Lung (tissue), 12 donors: ENCODE measurements around the gene KLK13. TPM values are rescaled to one million over a fixed set of nuclear protein-coding genes. Genes with fewer than 3 reads are reported as not detected.

Source experiments
- ATAC-seq: fragments of 200-7000 bp; cut with Tn5 transposase; one replicate; pipeline ENCODE4 v1.9.1; 2020; ENCODE audit warnings: moderate number of reproducible peaks; ENCODE audit not compliant: insufficient read depth, low FRiP score
- DNase-seq, 3 donors: peaks; one replicate each; pipeline ENCODE4 v3.0.0-alpha.2; 2013 to 2017
- H3K27ac ChIP-seq, 2 donors: one replicate each; pipeline ENCODE4 v1.5.1; 2013; ENCODE audit warnings: mild to moderate bottlenecking in 2 of 2, moderate library complexity in 2 of 2, control low read depth in 1 of 2, inconsistent platforms in 1 of 2, low read depth in 1 of 2, low read length in 1 of 2
- H3K27me3 ChIP-seq, 3 donors: one replicate each; pipeline ENCODE4 v1.5.1; 2013; ENCODE audit warnings: low read length in 2 of 3; ENCODE audit not compliant: control insufficient read depth in 3 of 3, insufficient read depth in 3 of 3
- H3K36me3 ChIP-seq, 4 donors: one replicate each; pipeline ENCODE4 v1.5.1; 2013; ENCODE audit warnings: low read length in 4 of 4, mild to moderate bottlenecking in 1 of 4, moderate library complexity in 1 of 4; ENCODE audit not compliant: control insufficient read depth in 4 of 4, insufficient read depth in 4 of 4
- H3K4me1 ChIP-seq, 5 donors: one replicate each; pipeline ENCODE4 v1.5.1; 2013; ENCODE audit warnings: low read length in 5 of 5, mild to moderate bottlenecking in 2 of 5, moderate library complexity in 1 of 5; ENCODE audit not compliant: control insufficient read depth in 5 of 5, insufficient read depth in 5 of 5
- H3K4me3 ChIP-seq: one replicate; pipeline ENCODE4 v1.5.1; 2013; ENCODE audit warnings: mild to moderate bottlenecking, control low read depth, moderate library complexity
- H3K9ac ChIP-seq, 2 donors: one replicate each; pipeline ENCODE4 v1.5.1; 2013; ENCODE audit warnings: low read length in 2 of 2, control low read depth in 1 of 2; ENCODE audit not compliant: insufficient read depth in 1 of 2
- H3K9me3 ChIP-seq, 4 donors: one replicate each; pipeline ENCODE4 v1.5.1; 2013; ENCODE audit warnings: low read length in 3 of 4, mild to moderate bottlenecking in 1 of 4, moderate library complexity in 1 of 4; ENCODE audit not compliant: control insufficient read depth in 4 of 4, insufficient read depth in 3 of 4
- WGBS, 2 donors: extraction: QIAGEN DNeasy Blood & Tissue Kit; methylation state at CpG; one replicate each; pipeline ENCODE4 v1.1.7; 2013; 5-methylcytosine and 5-hydroxymethylcytosine counted together
- polyA plus RNA-seq, 2 donors: library from polyadenylated mRNA; stranded (reverse); fragments of 200-250 nt; gene quantifications; one replicate each; pipeline ENCODE4 v1.2.1, GENCODE V29; 2013
- total RNA-seq, 2 donors: library from RNA; depleted of rRNA in 1 of 2; stranded (reverse); fragments of >200 nt in 1 of 2; gene quantifications; one replicate each; pipeline ENCODE4 v1.2.1, GENCODE V29; 2014 to 2021
- TF ChIP-seq, protein P1 (sequence below): IDR thresholded peaks from 2 replicates; pipeline ENCODE4 v1.5.1; 2012; ENCODE audit warnings: mild to moderate bottlenecking; ENCODE audit errors: control extremely low read depth, extremely low read depth
- donor health status: control.
- donor health status: control.
- donor health status: Bipolar disorder and iron deficiency.
- donor health status: healthy.
- donor health status: DM: yes; HTN: yes; CAD: no.

KLK13 gene
- total and polyA plus RNA-seq, 4 donors = 0.65 to 9.3 (median 3.1) TPM

DNA sequence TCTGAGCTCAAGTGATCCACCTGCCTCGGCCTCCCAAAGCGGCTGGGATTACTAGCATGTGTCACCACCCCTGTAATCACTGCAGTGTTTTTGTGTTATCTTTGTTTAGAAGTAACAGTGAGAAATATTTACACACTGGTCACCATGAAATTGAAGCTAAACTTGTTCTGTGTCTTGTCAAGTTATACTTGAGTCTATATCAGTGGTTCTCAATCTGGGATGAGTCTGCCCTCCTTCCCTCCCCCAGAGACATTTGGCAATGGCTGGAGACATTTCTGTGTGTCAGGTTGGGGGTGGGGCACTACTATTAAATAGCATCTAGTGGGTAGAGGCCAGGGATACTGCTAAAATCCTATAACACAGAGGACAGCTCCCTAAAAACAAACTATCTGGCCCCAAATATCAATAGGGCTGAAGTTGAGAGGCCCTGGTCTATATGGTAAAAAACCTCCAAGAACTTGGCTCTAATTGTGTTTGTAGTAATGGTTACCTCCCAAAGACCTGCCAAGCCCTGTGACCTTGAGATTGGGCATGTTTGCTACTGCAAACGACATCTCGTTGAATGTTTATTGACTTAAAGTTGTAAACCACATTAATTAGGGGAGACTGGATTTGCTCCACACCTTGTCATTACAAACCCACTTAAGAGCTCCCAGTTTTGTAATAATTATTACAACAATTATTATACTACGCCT is 36.4 kb upstream of the KLK13 start:
- TF ChIP-seq, protein P1, sequence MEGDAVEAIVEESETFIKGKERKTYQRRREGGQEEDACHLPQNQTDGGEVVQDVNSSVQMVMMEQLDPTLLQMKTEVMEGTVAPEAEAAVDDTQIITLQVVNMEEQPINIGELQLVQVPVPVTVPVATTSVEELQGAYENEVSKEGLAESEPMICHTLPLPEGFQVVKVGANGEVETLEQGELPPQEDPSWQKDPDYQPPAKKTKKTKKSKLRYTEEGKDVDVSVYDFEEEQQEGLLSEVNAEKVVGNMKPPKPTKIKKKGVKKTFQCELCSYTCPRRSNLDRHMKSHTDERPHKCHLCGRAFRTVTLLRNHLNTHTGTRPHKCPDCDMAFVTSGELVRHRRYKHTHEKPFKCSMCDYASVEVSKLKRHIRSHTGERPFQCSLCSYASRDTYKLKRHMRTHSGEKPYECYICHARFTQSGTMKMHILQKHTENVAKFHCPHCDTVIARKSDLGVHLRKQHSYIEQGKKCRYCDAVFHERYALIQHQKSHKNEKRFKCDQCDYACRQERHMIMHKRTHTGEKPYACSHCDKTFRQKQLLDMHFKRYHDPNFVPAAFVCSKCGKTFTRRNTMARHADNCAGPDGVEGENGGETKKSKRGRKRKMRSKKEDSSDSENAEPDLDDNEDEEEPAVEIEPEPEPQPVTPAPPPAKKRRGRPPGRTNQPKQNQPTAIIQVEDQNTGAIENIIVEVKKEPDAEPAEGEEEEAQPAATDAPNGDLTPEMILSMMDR = no peak
- no peak overlapping the region for H3K9ac ChIP-seq
- no peak for DNase-seq
- H3K9me3 ChIP-seq = no peaks in the 10 kb centered on the region
- 73 to 84% methylated on average over 5 of the region's 5 CpGs for WGBS, 2 donors
- no peaks in the 10 kb centered on the region for H3K27me3 ChIP-seq
- peak overlapping the region in 1 of 2 donors; percentile 4 for H3K27ac ChIP-seq
- H3K4me3 ChIP-seq = no peak overlapping the region
- H3K4me1 ChIP-seq = peaks cover 0 to 4% (median 0%) of the 10 kb centered on the region in 5 donors
- peaks cover 0 to 36% (median 6%) of the 10 kb centered on the region in 4 donors for H3K36me3 ChIP-seq
- ATAC-seq = no peak

DNA sequence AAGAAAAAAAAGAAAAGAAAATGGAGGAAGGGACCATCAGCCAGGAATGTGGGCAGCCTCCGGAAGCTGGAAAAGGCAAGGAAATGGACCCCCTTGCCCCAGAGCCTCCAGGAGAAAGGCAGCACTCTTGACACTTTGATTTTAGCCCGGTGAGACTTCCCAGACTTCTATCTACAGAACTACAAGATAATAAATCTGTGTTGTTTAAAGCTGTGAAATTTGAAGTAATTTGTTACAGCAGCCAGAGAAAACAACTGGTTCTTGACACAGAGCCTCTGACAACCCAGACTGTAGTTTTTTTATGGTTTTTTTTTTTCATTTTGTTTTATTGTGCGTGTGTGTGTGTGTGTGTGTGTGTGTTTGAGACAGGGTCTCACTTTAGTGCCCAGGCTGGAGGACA is 35.7 kb upstream of the KLK13 start:
- Histone ChIP-seq H3K4me3 (no peak overlapping the region), H3K9me3 (no peaks in the 10 kb centered on the region), H3K9ac (no peak overlapping the region), H3K27ac (no peak overlapping the region), H3K36me3 (peaks cover 0 to 34% (median 6%) of the 10 kb centered on the region in 4 donors), H3K27me3 (no peaks in the 10 kb centered on the region), H3K4me1 (peaks cover 0 to 4% (median 0%) of the 10 kb centered on the region in 5 donors)
- WGBS, 2 donors = 73 to 77% methylated on average over 3 of the region's 3 CpGs
- TF ChIP-seq, protein P1 = no peak
- DNase-seq = no peak
- no peak for ATAC-seq

DNA sequence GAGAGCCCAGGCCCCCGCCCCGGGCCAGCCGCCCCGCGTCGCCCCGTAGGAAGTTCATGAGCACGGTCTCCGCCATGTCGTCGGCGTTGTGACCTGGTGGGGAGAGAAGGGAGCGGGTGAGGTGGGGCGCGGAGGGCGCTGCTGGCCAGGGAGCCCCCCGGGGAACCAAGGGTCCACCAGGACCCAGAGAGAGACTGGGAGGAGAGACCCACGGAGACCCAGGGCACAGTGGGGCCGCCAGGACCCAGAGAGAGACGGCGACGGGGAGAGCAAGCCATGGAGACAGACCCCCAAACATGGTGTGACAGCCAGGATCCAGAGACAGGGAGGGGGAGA is 34.1 kb upstream of the KLK13 start:
- WGBS, 2 donors = 73 to 81% methylated on average over 22 of the region's 22 CpGs
- no peak overlapping the region for H3K4me3 ChIP-seq
- TF ChIP-seq, protein P1 = no peak
- ATAC-seq = no peak
- peaks cover 0 to 31% (median 5%) of the 10 kb centered on the region in 4 donors for H3K36me3 ChIP-seq
- H3K9ac ChIP-seq = no peak overlapping the region
- peaks cover 0 to 4% (median 0%) of the 10 kb centered on the region in 5 donors for H3K4me1 ChIP-seq
- H3K9me3 ChIP-seq = no peaks in the 10 kb centered on the region
- H3K27me3 ChIP-seq = no peaks in the 10 kb centered on the region
- DNase-seq = no peak
- no peak overlapping the region for H3K27ac ChIP-seq
